Colon (tissue), 2 donors: Measurements from ENCODE around the gene SAFB2.
"Not testable (repeated sequence)": the region's sequence is repeated elsewhere in the genome, so short reads cannot be mapped to it uniquely, and the experiment has no call there.

Experiments
- FAIRE-seq: peaks from 2 replicates; lab custom pipeline; 2012; peaks lifted over from hg19 to GRCh38; lab: Jason Lieb, UNC
- donor health status: control.
- donor health status: control.

Gene SAFB2

GRCh38 chr19:5632657-5633056, 10.1 kb upstream of the SAFB2 start:
- FAIRE-seq: no peak

DNA sequence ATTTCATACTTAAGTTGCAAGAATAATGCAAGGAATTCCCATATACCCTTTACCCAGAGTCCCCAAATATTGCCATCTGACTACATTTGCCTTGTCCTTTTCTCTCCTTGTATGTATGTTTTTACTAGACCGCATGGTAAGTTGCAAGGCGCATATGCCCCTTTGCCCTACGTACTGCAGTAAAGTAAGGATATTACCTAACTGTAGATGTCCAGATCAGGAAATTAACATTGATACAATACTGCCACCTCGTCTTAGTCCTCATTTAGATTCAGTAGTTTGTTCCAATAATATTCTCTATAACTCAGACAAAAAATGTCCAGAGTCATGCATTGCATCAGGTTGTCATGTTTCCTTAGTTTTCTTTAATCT, 9.7 kb upstream of the SAFB2 start:
- no peak for FAIRE-seq

- no peak for FAIRE-seq
These were observed 9.1 kb upstream of the SAFB2 start for GRCh38 chr19:5631567-5632240.

GRCh38 chr19:5628919-5629481, 6.4 kb upstream of the SAFB2 start:
- no peak for FAIRE-seq

GRCh38 chr19:5628461-5628860, 5.9 kb upstream of the SAFB2 start:
- FAIRE-seq: no peak

DNA sequence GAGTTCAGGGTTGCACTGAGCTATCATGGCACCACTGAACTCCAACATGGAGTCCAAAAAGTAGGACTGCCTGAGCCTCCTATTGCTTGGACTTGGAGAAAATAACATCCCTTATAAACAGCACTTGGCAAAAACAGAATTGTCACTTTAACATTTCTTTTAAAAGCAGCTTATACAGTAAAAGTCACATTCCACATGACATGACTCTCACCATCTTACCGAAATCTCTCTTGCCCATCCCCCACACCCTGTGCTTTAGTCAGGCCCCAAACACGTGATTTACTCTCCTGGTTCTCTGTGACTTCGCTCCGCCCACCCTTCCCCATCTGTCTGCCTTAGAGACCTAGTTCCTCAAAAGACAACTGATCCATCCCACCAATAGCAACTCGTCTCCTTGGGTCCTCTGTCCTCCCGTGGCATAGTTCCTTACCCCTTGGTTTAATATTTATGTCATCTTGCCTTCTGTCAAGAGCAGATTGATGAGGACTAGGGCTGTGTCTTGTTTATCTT, 4.9 kb upstream of the SAFB2 start:
- FAIRE-seq: no peak

- FAIRE-seq: no peak
These were observed 3.1 kb upstream of the SAFB2 start for GRCh38 chr19:5625641-5626040.

- no peak for FAIRE-seq
These were observed 2.2 kb upstream of the SAFB2 start for GRCh38 chr19:5624741-5625278.

DNA sequence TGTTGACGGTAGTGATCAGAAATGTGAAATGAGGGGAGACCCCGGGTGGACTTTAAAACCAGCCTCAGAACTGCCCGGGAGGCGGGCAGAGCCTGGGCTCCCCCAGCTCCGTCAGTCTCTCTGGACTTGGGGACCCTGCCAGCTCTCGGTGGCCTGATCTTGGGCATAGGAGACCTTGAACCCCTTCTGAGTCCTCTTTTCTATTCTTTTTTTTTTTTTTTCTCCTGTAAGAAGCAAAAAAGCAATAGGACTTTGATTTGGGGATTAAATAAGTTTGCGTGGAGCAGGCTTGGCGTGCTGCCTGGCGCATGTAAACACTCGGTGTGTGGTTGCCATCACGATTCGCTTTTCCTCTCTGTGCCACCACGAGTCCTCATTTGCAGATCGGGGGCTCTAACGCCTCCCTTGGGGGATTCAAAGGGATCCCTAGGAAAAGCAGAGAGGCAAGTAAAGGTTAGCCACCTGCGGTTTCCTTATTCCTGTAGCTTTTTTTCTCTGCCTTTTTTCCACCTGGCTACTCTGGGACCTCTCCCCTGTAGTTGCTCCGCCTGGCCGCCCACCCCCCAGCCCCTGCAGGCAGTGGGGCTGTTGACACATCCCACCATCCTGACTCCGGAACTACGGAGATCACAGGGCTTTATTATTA, 1.6 kb upstream of the SAFB2 start:
- FAIRE-seq: no peak

DNA sequence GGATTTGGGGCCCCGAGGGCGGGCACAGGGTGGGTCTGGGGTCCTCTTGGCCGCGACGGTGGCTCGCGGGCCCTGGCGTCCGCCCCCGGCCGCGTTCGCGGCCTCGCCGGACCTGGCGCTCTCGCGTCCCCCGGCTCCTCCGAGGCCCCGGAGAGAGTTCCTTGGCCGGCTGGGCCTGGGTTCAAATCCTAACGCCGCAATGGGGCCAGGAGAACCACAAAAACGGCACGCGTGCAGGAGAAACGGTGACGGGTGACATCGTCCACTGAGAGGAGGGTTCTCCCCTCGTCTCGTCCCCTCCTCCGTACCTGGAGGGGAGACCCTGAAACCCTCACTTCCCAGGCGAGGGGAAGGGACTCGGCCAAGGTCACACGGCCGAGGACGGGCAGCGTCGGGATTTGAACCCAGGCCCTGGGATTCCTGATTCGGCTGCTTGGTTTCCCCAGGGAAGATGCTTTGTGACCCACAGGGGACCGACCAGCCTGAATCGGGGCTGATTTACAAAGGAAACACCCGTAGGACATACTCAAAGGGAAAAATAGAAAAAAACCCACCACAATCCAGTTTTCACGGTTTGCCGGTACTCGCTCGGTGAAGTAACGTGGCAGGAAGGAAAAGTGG, 931 bp upstream of the SAFB2 start:
- FAIRE-seq: no peak

DNA sequence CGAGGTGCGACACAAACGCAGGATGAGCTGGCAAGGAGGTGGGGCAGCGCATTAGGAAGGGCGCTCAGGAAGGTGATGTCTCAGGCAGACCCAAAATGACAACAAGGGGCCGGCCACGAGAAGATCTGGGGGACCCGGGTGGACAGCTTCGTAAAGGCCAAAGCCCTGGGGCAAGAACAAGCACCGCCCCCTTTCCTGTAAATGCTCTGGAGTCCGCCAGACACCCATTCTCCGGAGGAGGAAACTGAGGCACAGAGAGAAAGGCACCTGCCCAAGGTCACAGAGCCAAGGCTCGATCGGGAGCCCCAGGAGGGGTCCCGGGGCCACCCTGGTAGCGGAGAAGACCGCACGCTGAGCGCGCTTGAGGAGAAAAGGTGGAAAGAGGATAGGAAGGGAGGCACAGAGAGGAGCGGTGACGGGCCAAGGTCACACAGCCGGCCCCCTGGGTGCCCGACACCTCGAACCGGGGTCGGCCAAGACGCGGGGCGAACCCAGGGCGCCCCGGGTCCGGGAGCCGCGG, 571 bp downstream of the SAFB2 start:
- FAIRE-seq: no peak

DNA sequence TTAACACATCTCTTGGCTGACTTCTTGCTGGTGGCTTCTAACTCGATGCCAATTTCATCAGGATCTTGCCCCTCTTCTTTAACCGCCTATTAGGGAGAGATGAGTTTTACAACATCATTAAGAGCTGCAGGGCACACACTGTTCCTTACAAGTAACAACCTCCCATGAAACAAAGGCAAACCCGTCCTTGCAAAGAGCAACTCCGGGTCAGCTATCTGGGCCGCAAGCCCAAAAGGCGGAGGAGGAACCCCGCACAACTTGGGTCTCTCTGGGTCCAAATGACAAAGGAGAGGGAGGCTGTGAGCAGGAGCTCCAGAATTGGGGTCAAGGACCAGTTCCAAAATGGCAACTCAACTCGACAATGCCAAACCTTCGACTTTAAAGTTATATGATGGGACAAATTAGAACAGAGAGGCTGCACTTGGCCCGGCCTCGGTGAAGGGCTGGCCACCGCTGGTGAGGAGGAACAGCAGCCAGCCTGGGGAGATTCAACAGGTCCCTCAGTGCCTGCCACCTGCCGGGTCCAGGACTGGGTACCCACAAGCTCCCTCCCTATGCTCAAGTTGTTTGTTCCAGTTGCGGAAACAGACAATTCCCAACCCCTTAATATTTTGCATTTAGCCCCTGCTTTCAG, 1.1 kb downstream of the SAFB2 start:
- FAIRE-seq: no peak

DNA sequence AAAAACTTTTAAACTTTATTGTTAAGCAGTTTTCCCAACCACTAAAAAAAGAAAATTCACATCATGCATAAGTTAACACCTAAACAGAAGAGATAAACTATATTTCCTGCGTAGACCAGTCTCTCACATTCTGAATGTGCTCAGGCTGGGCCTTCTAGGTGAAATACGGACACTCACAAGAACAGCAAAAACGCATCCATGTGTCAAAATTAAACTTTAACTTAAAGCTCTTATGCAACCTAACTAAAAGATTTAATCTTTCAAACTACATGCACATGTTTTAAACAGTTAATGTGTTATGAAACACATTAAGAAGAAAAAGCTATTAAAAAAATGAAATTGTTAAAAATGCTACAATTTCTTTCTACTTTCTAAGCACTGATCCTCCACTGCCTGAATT, 2.6 kb downstream of the SAFB2 start:
- FAIRE-seq: no peak

DNA sequence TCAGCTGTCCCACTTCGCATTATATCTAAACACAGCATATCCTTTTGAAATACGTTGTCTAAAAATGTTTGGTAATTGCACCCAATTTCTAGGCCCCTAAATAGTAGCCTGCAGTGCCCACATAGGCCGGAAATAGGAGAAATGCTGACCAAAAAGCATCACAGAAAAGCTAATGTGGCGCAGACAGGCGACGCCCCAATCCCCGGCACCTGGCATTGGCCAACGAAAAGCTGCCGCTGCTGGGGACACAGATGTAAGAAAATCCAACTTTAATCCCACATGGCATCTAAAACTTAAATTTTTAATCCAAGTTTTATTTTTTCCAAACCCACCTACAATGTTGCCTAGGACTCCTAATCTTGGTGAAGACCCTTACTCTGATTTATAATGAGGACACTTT, 4.0 kb downstream of the SAFB2 start:
- no peak for FAIRE-seq

- no peak for FAIRE-seq
These were observed 5.5 kb downstream of the SAFB2 start for GRCh38 chr19:5617080-5617479.

GRCh38 chr19:5615756-5616327, 6.7 kb downstream of the SAFB2 start:
- no peak for FAIRE-seq

DNA sequence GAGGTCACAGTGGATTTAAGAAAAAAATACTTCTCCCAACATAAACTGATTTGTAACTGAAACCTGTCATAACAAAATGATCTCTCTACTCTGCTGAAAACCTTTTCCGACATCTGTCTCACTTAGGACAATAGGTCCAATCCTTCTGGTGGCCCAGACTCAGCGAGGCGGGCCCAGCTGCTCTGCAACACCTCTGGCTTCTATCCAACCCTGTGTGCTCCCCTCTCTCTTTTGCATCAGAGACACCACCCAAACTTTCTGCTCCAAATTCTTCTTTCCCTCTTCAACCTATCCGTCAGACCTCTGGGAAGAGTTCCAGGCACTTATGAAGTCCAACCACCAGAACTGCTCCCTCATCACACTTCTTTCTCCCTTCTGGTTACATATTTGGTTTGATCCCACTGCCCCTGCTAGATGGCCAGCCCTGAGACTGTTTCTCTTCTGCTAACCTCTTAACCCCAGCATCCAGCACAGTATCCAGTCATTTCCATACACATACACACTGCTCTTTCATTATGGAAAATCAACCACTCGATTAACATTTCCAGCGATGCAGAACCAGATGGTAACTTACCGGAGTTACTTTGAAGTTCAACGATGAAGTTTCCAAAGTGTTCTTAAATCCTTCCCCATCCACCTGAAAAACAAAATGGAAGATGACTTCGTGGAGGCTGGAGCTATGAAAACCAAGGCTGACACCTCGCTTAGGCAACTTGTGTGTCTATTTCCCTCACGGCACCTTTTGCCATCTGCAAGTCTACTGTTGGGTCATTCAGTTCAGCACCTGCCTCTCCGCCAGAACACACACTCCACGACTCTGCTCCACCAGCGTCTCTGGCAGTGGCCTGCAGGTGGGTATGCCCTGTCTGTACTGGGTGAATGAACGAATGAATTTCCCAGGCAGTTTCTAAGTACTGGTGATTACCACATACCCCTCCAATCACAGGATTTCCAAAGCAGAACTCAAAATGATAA, 9.4 kb downstream of the SAFB2 start:
- FAIRE-seq: no peak

GRCh38 chr19:5609881-5610448, 12.6 kb downstream of the SAFB2 start:
- FAIRE-seq: no peak

GRCh38 chr19:5608766-5609165, 13.8 kb downstream of the SAFB2 start:
- not testable (repeated sequence) for FAIRE-seq

- FAIRE-seq: no peak
These were observed 14.3 kb downstream of the SAFB2 start for GRCh38 chr19:5608291-5608690.
